Measurements from ENCODE around the gene NTN1.
"Not testable (repeated sequence)": the region's sequence is repeated elsewhere in the genome, so short reads cannot be mapped to it uniquely, and the experiment has no call there.

DNA sequence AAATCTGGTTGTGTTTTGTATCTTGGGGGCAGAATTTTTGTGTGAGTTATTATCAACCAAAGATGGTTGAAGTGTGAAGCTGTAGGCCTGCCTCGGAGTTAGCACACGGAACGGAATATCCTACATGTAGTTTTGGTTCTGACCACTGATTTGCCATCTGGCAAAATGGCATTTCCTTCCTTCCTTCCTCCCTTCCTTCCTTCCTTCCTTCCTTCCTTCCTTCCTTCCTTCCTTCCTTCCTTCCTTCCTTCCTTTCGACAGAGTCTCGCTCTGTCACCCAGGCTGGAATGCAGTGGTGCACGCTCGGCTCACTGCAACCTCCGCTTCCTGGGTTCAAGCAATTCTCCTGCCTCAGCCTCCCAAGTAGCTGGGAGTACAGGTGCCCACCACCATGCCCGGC lies 85.0 kb downstream of the NTN1 start:
- TF ChIP-seq, protein P1, sequence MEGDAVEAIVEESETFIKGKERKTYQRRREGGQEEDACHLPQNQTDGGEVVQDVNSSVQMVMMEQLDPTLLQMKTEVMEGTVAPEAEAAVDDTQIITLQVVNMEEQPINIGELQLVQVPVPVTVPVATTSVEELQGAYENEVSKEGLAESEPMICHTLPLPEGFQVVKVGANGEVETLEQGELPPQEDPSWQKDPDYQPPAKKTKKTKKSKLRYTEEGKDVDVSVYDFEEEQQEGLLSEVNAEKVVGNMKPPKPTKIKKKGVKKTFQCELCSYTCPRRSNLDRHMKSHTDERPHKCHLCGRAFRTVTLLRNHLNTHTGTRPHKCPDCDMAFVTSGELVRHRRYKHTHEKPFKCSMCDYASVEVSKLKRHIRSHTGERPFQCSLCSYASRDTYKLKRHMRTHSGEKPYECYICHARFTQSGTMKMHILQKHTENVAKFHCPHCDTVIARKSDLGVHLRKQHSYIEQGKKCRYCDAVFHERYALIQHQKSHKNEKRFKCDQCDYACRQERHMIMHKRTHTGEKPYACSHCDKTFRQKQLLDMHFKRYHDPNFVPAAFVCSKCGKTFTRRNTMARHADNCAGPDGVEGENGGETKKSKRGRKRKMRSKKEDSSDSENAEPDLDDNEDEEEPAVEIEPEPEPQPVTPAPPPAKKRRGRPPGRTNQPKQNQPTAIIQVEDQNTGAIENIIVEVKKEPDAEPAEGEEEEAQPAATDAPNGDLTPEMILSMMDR (IDR thresholded peaks at IDR 0.05), result not testable (repeated sequence)
- TF ChIP-seq POLR2A (IDR thresholded peaks at IDR 0.05), result not testable (repeated sequence)

Measured in testis (tissue), 2 donors.